Lung (tissue), 13 donors: Measurements from ENCODE around the gene TPM2. TPM values are rescaled to one million over a fixed set of nuclear protein-coding genes. Genes with fewer than 3 reads are reported as not detected.

Source experiments
- ATAC-seq: fragments of 200-7000 bp; cut with Tn5 transposase; one replicate; pipeline ENCODE4 v1.9.1; 2020; ENCODE audit warnings: moderate number of reproducible peaks; ENCODE audit not compliant: insufficient read depth, low FRiP score
- DNase-seq, 3 donors: peaks; one replicate each; pipeline ENCODE4 v3.0.0-alpha.2; 2013 to 2017
- H3K27ac ChIP-seq, 2 donors: one replicate each; pipeline ENCODE4 v1.5.1; 2013; ENCODE audit warnings: mild to moderate bottlenecking in 2 of 2, moderate library complexity in 2 of 2, control low read depth in 1 of 2, inconsistent platforms in 1 of 2, low read depth in 1 of 2, low read length in 1 of 2
- H3K27me3 ChIP-seq, 3 donors: one replicate each; pipeline ENCODE4 v1.5.1; 2013; ENCODE audit warnings: low read length in 2 of 3; ENCODE audit not compliant: control insufficient read depth in 3 of 3, insufficient read depth in 3 of 3
- H3K36me3 ChIP-seq, 4 donors: one replicate each; pipeline ENCODE4 v1.5.1; 2013; ENCODE audit warnings: low read length in 4 of 4, mild to moderate bottlenecking in 1 of 4, moderate library complexity in 1 of 4; ENCODE audit not compliant: control insufficient read depth in 4 of 4, insufficient read depth in 4 of 4
- H3K4me1 ChIP-seq, 5 donors: one replicate each; pipeline ENCODE4 v1.5.1; 2013; ENCODE audit warnings: low read length in 5 of 5, mild to moderate bottlenecking in 2 of 5, moderate library complexity in 1 of 5; ENCODE audit not compliant: control insufficient read depth in 5 of 5, insufficient read depth in 5 of 5
- H3K4me3 ChIP-seq: one replicate; pipeline ENCODE4 v1.5.1; 2013; ENCODE audit warnings: mild to moderate bottlenecking, control low read depth, moderate library complexity
- H3K9ac ChIP-seq, 2 donors: one replicate each; pipeline ENCODE4 v1.5.1; 2013; ENCODE audit warnings: low read length in 2 of 2, control low read depth in 1 of 2; ENCODE audit not compliant: insufficient read depth in 1 of 2
- H3K9me3 ChIP-seq, 4 donors: one replicate each; pipeline ENCODE4 v1.5.1; 2013; ENCODE audit warnings: low read length in 3 of 4, mild to moderate bottlenecking in 1 of 4, moderate library complexity in 1 of 4; ENCODE audit not compliant: control insufficient read depth in 4 of 4, insufficient read depth in 3 of 4
- CTCF ChIP-seq: IDR thresholded peaks from 2 replicates; pipeline ENCODE4 v1.5.1; 2012; ENCODE audit warnings: mild to moderate bottlenecking; ENCODE audit errors: control extremely low read depth, extremely low read depth
- WGBS, 2 donors: extraction: QIAGEN DNeasy Blood & Tissue Kit; methylation state at CpG; one replicate each; pipeline ENCODE4 v1.1.7; 2013; 5-methylcytosine and 5-hydroxymethylcytosine counted together
- polyA plus RNA-seq, 2 donors: library from polyadenylated mRNA; stranded (reverse); fragments of 200-250 nt; gene quantifications; one replicate each; pipeline ENCODE4 v1.2.1, GENCODE V29; 2013
- small RNA-seq: library from RNA; depleted of rRNA; stranded (forward); fragments of <200 nt; gene quantifications from one replicate; pipeline ENCODE3, GENCODE V24; 2014; ENCODE audit warnings: low replicate concordance
- total RNA-seq, 2 donors: library from RNA; depleted of rRNA in 1 of 2; stranded (reverse); fragments of >200 nt in 1 of 2; gene quantifications; one replicate each; pipeline ENCODE4 v1.2.1, GENCODE V29; 2014 to 2021
- donor health status: control.
- donor health status: control.
- donor health status: Bipolar disorder and iron deficiency.
- donor health status: healthy.
- donor health status: DM: yes; HTN: yes; CAD: no.

TPM2 gene
- total and polyA plus RNA-seq, 4 donors = 96.0 to 494 (median 209) TPM

DNA sequence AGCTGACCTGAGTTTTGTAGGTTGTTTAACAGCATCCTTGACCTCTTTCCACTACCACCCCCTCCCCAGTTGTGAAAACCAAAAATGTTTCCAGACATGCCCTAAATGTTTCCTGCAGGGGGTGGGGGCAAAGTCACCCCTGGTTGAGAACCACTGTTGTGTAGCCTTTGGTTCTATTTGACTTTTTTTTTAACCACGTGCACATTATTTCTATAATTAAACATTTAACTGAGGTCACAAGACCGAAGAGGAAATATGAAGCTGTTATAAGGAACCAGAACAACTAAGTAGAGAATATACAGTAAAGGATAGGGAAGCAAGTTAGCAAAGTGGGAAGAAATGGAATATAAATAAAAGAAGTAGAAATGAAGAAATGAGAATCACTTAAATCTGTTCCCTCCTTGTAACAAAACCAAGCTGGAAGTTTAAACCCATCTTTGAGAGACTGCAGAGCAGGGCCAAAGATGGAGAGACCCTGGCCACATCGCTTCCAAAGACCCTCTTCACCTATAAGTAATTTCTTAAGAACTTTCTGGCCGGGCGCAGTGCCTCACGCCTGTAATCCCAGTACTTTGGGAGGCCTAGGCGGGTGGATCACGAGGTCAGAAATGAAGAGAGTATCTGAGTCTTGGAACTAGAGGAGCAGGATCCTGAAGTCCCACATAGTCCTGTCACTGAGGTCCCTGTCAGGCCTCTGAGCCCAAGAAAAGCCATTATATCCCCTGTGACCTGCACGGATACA lies 53.4 kb downstream of the TPM2 start:
- peaks cover 0 to 5% (median 0%) of the 10 kb centered on the region in 5 donors for H3K4me1 ChIP-seq
- peak overlapping the region in 1 of 2 donors; percentile 4 for H3K27ac ChIP-seq
- DNase-seq = no peak
- no peak overlapping the region for H3K4me3 ChIP-seq
- TF ChIP-seq CTCF = no peak
- H3K9me3 ChIP-seq = no peaks in the 10 kb centered on the region
- WGBS, 2 donors = 74 to 77% methylated on average over 9 of the region's 9 CpGs
- H3K36me3 ChIP-seq = no peaks in the 10 kb centered on the region
- no peak overlapping the region for H3K9ac ChIP-seq
- no peak for ATAC-seq
- no peaks in the 10 kb centered on the region for H3K27me3 ChIP-seq

DNA sequence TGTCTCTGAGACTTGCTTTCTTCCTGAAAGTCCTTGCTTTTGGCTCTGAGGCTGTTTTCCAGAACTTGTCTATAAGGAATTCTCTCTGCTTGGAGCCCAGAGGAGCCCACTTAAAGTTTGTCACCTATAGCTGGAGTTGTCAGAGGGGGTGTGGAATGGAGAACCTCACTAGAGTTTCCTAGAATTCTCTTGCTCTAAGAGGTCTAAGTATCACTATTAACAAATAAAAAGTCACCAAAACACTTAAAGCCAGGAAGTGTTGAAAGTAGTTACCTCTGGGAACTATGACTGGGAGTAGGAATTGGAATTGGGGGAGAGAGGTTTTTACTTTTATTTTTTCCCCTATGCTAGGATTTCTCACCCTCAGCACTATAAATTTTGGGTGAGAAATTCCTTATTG lies 54.0 kb downstream of the TPM2 start:
- no peak overlapping the region for H3K27ac ChIP-seq
- peaks cover 0 to 5% (median 0%) of the 10 kb centered on the region in 5 donors for H3K4me1 ChIP-seq
- no peak for TF ChIP-seq CTCF
- DNase-seq = no peak
- H3K4me3 ChIP-seq = no peak overlapping the region
- no peaks in the 10 kb centered on the region for H3K36me3 ChIP-seq
- H3K9ac ChIP-seq = no peak overlapping the region
- ATAC-seq = no peak
- H3K9me3 ChIP-seq = no peaks in the 10 kb centered on the region
- no peaks in the 10 kb centered on the region for H3K27me3 ChIP-seq

Small RNAs within 50 kb of the gene (small RNA-seq; reads per million reads assigned to genes)
- gene MIR6853 = not detected
- gene RMRP = not detected
- gene RN7SL22P = not detected

Other genes starting within 250 kb of the TPM2 start
- 10 to 100 TPM; 12.2 to 25.7 TPM for gene RUSC2, start 199.8 kb downstream of the TPM2 start, total RNA-seq
- gene RUSC2, start 199.8 kb downstream of the TPM2 start, polyA plus RNA-seq = 10 to 100 TPM; 12.8 to 16.6 TPM
- gene TESK1, start 84.7 kb downstream of the TPM2 start, total RNA-seq = 10 to 100 TPM; 13.7 to 46.9 TPM
- 10 to 100 TPM; 20.8 to 40.1 TPM for gene TESK1, start 84.7 kb downstream of the TPM2 start, polyA plus RNA-seq
- gene CD72, start 71.5 kb downstream of the TPM2 start, total RNA-seq = 1 to 10 TPM; 5.2 to 6.6 TPM
- gene CD72, start 71.5 kb downstream of the TPM2 start, polyA plus RNA-seq = 10 to 100 TPM in 1 of 2 donors, 1 to 10 TPM in 1; 3.1 to 10.6 TPM
- gene SIT1, start 39.0 kb downstream of the TPM2 start, total RNA-seq = 1 to 10 TPM in 1 of 2 donors, under 1 TPM in 1; 0.92 to 3.8 TPM
- gene SIT1, start 39.0 kb downstream of the TPM2 start, polyA plus RNA-seq = 1 to 10 TPM in 1 of 2 donors, under 1 TPM in 1; 0.87 to 1.9 TPM
- over 10,000 TPM; 30,229 to 39,735 TPM for gene RMRP, start 31.9 kb downstream of the TPM2 start, total RNA-seq
- gene RMRP, start 31.9 kb downstream of the TPM2 start, polyA plus RNA-seq = 100 to 1,000 TPM in 1 of 2 donors, 10 to 100 TPM in 1; 44.8 to 325 TPM
- 10 to 100 TPM in 1 of 2 donors, 1 to 10 TPM in 1; 9.9 to 32.8 TPM for gene CCDC107, start 31.6 kb downstream of the TPM2 start, total RNA-seq
- gene CCDC107, start 31.6 kb downstream of the TPM2 start, polyA plus RNA-seq = 10 to 100 TPM; 29.2 to 53.9 TPM
- 1 to 10 TPM; 1.3 TPM for gene ARHGEF39, start 24.7 kb downstream of the TPM2 start, total RNA-seq
- gene ARHGEF39, start 24.7 kb downstream of the TPM2 start, polyA plus RNA-seq = 1 to 10 TPM in 1 of 2 donors, under 1 TPM in 1; 0.47 to 1.4 TPM
- gene CA9, start 16.0 kb downstream of the TPM2 start, total RNA-seq = 1 to 10 TPM in 1 of 2 donors, under 1 TPM in 1; 0.88 to 1.6 TPM
- gene CA9, start 16.0 kb downstream of the TPM2 start, polyA plus RNA-seq = 1 to 10 TPM; 1.1 to 2.4 TPM
- gene TLN1, start 42.3 kb upstream of the TPM2 start, total RNA-seq = 100 to 1,000 TPM; 206 to 501 TPM
- 100 to 1,000 TPM in 1 of 2 donors, 10 to 100 TPM in 1; 71.5 to 319 TPM for gene TLN1, start 42.3 kb upstream of the TPM2 start, polyA plus RNA-seq
- 10 to 100 TPM; 25.1 to 43.3 TPM for gene CREB3, start 42.7 kb upstream of the TPM2 start, total RNA-seq
- 10 to 100 TPM; 38.7 to 39.0 TPM for gene CREB3, start 42.7 kb upstream of the TPM2 start, polyA plus RNA-seq
- gene GBA2, start 59.3 kb upstream of the TPM2 start, total RNA-seq = 10 to 100 TPM; 42.4 to 78.7 TPM
- gene GBA2, start 59.3 kb upstream of the TPM2 start, polyA plus RNA-seq = 10 to 100 TPM; 44.2 to 48.2 TPM
- 10 to 100 TPM; 13.0 to 33.2 TPM for gene RGP1, start 59.4 kb upstream of the TPM2 start, total RNA-seq
- 10 to 100 TPM; 11.7 to 12.9 TPM for gene RGP1, start 59.4 kb upstream of the TPM2 start, polyA plus RNA-seq
- gene MSMP, start 64.4 kb upstream of the TPM2 start, total RNA-seq = 1 to 10 TPM in 1 of 2 donors, not detected in 1; 1.6 TPM
- gene MSMP, start 64.4 kb upstream of the TPM2 start, polyA plus RNA-seq = 1 to 10 TPM in 1 of 2 donors, under 1 TPM in 1; 0.62 to 1.2 TPM
- 10 to 100 TPM; 16.0 to 16.1 TPM for gene NPR2, start 101.7 kb upstream of the TPM2 start, total RNA-seq
- gene NPR2, start 101.7 kb upstream of the TPM2 start, polyA plus RNA-seq = 10 to 100 TPM in 1 of 2 donors, 1 to 10 TPM in 1; 6.2 to 11.1 TPM
- 10 to 100 TPM; 11.1 to 20.6 TPM for gene SPAG8, start 122.3 kb upstream of the TPM2 start, total RNA-seq
- gene SPAG8, start 122.3 kb upstream of the TPM2 start, polyA plus RNA-seq = 1 to 10 TPM; 5.8 to 6.9 TPM
- 10 to 100 TPM; 19.9 to 64.9 TPM for gene HINT2, start 125.1 kb upstream of the TPM2 start, total RNA-seq
- 100 to 1,000 TPM in 1 of 2 donors, 10 to 100 TPM in 1; 52.6 to 112 TPM for gene HINT2, start 125.1 kb upstream of the TPM2 start, polyA plus RNA-seq
- under 1 TPM; 0.14 to 0.25 TPM for gene FAM221B, start 138.8 kb upstream of the TPM2 start, total RNA-seq
- gene FAM221B, start 138.8 kb upstream of the TPM2 start, polyA plus RNA-seq = under 1 TPM; 0.10 to 0.13 TPM
- 10 to 100 TPM; 11.6 to 13.1 TPM for gene TMEM8B, start 139.3 kb upstream of the TPM2 start, total RNA-seq
- 1 to 10 TPM; 6.3 to 6.6 TPM for gene TMEM8B, start 139.3 kb upstream of the TPM2 start, polyA plus RNA-seq
- gene OR13J1, start 180.5 kb upstream of the TPM2 start, total RNA-seq = not detected
- gene OR13J1, start 180.5 kb upstream of the TPM2 start, polyA plus RNA-seq = not detected
- gene HRCT1, start 216.3 kb upstream of the TPM2 start, total RNA-seq = 10 to 100 TPM in 1 of 2 donors, not detected in 1; 14.1 TPM
- gene HRCT1, start 216.3 kb upstream of the TPM2 start, polyA plus RNA-seq = 1 to 10 TPM; 1.7 to 6.3 TPM
- gene SPAAR, start 219.6 kb upstream of the TPM2 start, total RNA-seq = 1 to 10 TPM; 3.7 to 6.7 TPM
- gene SPAAR, start 219.6 kb upstream of the TPM2 start, polyA plus RNA-seq = 1 to 10 TPM; 5.7 to 5.8 TPM